HepG2 (cell line): ENCODE results near the gene RPS6KL1. TPM values are rescaled to one million over a fixed set of nuclear protein-coding genes. Genes with fewer than 3 reads are reported as not detected.
A peak's percentile ranks its signal among the peaks of the same experiment; 100 is the strongest.

Source experiments
- CCAR2 ChIP-seq: fragments of 200-400 bp; formaldehyde crosslinking; optimal IDR thresholded peaks from 2 replicates; pipeline ENCODE3; 2018; ENCODE audit warnings: low read depth, mild to moderate bottlenecking, low read length, moderate library complexity
- ETV6 ChIP-seq: sonication (generic); formaldehyde crosslinking; conservative IDR thresholded peaks from 2 replicates; pipeline ENCODE4 v1.4.0; 2020; ENCODE audit warnings: missing genetic modification reagents
- HDAC1 ChIP-seq: sonication (generic); formaldehyde crosslinking; IDR thresholded peaks from 2 replicates; pipeline ENCODE4 v1.5.1; 2020; ENCODE audit warnings: mild to moderate bottlenecking, missing genetic modification reagents
- ISL2 ChIP-seq: sonication (generic); formaldehyde crosslinking; IDR thresholded peaks from 2 replicates; pipeline ENCODE4 v1.5.0; 2020; ENCODE audit warnings: missing genetic modification reagents
- KDM2A ChIP-seq: sonication (generic); formaldehyde crosslinking; IDR thresholded peaks from 2 replicates; pipeline ENCODE4 v1.4.0; 2020; ENCODE audit warnings: low read depth, missing genetic modification reagents, borderline replicate concordance
- MLX ChIP-seq: IDR thresholded peaks from 2 replicates; pipeline ENCODE4 v1.6.1; 2016
- PRPF4 ChIP-seq: fragments of 200-400 bp; formaldehyde crosslinking; IDR thresholded peaks from 2 replicates; pipeline ENCODE4 v1.6.1; 2016; ENCODE audit warnings: low read length, low read depth; ENCODE audit not compliant: poor library complexity, severe bottlenecking
- SMAD3 ChIP-seq: sonication (generic); formaldehyde crosslinking; IDR thresholded peaks from 2 replicates; pipeline ENCODE4 v1.4.0; 2020; ENCODE audit warnings: missing genetic modification reagents
- TARDBP ChIP-seq: sonication (generic); formaldehyde crosslinking; IDR thresholded peaks from 2 replicates; pipeline ENCODE4 v1.8.0; 2022; ENCODE audit warnings: mild to moderate bottlenecking, missing genetic modification reagents
- ZBTB33 ChIP-seq: sonication (generic); formaldehyde crosslinking; IDR thresholded peaks from 2 replicates; pipeline ENCODE4 v1.4.0; 2020; ENCODE audit warnings: missing genetic modification reagents
- ZNF24 ChIP-seq: fragments of 450-650 bp; IDR thresholded peaks from 2 replicates; pipeline ENCODE4 v1.6.1; 2017; ENCODE audit warnings: antibody characterized with exemption, mild to moderate bottlenecking
- ZNF292 ChIP-seq: sonication (generic); formaldehyde crosslinking; IDR thresholded peaks from 2 replicates; pipeline ENCODE4 v1.8.1; 2022; ENCODE audit warnings: mild to moderate bottlenecking, low read depth, missing genetic modification reagents, borderline replicate concordance
- ZNF326 ChIP-seq: sonication (generic); formaldehyde crosslinking; IDR thresholded peaks from 2 replicates; pipeline ENCODE4 v1.4.0; 2020; ENCODE audit warnings: missing genetic modification reagents, borderline replicate concordance
- ZNF367 ChIP-seq: sonication (generic); formaldehyde crosslinking; IDR thresholded peaks from 2 replicates; pipeline ENCODE4 v1.4.0; 2020; ENCODE audit warnings: missing genetic modification reagents, borderline replicate concordance
- ZNF407 ChIP-seq: sonication (generic); formaldehyde crosslinking; IDR thresholded peaks from one replicate; pipeline ENCODE4 v1.5.1; 2020; ENCODE audit warnings: mild to moderate bottlenecking, missing genetic modification reagents; ENCODE audit errors: not compliant biosample characterization
- ZNF430 ChIP-seq: sonication (generic); formaldehyde crosslinking; IDR thresholded peaks from 2 replicates; pipeline ENCODE4 v1.9.0; 2021; ENCODE audit warnings: mild to moderate bottlenecking, missing genetic modification reagents
- ZNF451 ChIP-seq: sonication (generic); formaldehyde crosslinking; IDR thresholded peaks from 2 replicates; pipeline ENCODE4 v1.5.0; 2020; ENCODE audit warnings: mild to moderate bottlenecking, missing genetic modification reagents
- ZNF563 ChIP-seq: sonication (generic); formaldehyde crosslinking; IDR thresholded peaks from 2 replicates; pipeline ENCODE4 v1.8.0; 2022; ENCODE audit warnings: mild to moderate bottlenecking, moderate library complexity, missing genetic modification reagents
- ZNF644 ChIP-seq: IDR thresholded peaks from 2 replicates; pipeline ENCODE4 v1.6.1; 2016; ENCODE audit warnings: low read depth
- ZNF660 ChIP-seq: sonication (generic); formaldehyde crosslinking; IDR thresholded peaks from 2 replicates; pipeline ENCODE4 v1.5.1; 2020; ENCODE audit warnings: mild to moderate bottlenecking, low read depth, missing genetic modification reagents, borderline replicate concordance
- polyA plus RNA-seq, 8 experiments: library from polyadenylated mRNA; depleted of rRNA in 3 of 8; stranded (reverse) in 7 of 8; unstranded in 1 of 8; fragments of >200 nt; fragmentation: Illumina TruSeq in 4 of 8; extraction: Trizol in 4 of 8; gene quantifications; 2 replicates each; pipeline versions ENCODE4 v1.2.1 to v1.2.3, GENCODE V29; 2011 to 2016; ENCODE audit warnings: low read depth in 4 of 8, missing spikeins in 1 of 8, mixed read lengths in 1 of 8; ENCODE audit not compliant: insufficient read depth in 1 of 8
- total RNA-seq, 5 experiments: library from RNA; depleted of rRNA; stranded (reverse); fragments of >200 nt; fragmentation: Illumina TruSeq; extraction: Trizol; gene quantifications; 2 replicates each; pipeline ENCODE4 v1.2.3, GENCODE V29; 2016; ENCODE audit warnings: low read depth in 1 of 5

RPS6KL1 gene
- total and polyA plus RNA-seq, 2 of the 13 experiments (the other 11 are each of a cell fraction or from before 2014, with no cell fraction given), result 6.5 to 11.5 TPM

- TF ChIP-seq ZNF407 (CRISPR knock-in tag), result no peak
- 0 out of 2 replicates have a peak, but pooled peaks have one; percentile 34 for TF ChIP-seq ISL2 (CRISPR knock-in tag)
- TF ChIP-seq ZNF563 (CRISPR knock-in tag), result no peak
- TF ChIP-seq ETV6, result no peak
- TF ChIP-seq HDAC1 (CRISPR knock-in tag), result 0 out of 2 replicates have a peak, but pooled peaks have one; percentile 46
- no peak for TF ChIP-seq ZNF430 (CRISPR knock-in tag)
- TF ChIP-seq ZNF24, result no peak
- TF ChIP-seq ZBTB33 (CRISPR knock-in tag), result no peak
- TF ChIP-seq CCAR2, result no peak
- no peak for TF ChIP-seq PRPF4
- TF ChIP-seq SMAD3 (CRISPR knock-in tag), result 0 out of 2 replicates have a peak, but pooled peaks have one; percentile 46
- no peak for TF ChIP-seq ZNF660 (CRISPR knock-in tag)
- no peak for TF ChIP-seq ZNF367 (CRISPR knock-in tag)
- TF ChIP-seq ZNF326 (CRISPR knock-in tag), result no peak
- TF ChIP-seq ZNF644 (CRISPR knock-in tag), result no peak
- no peak for TF ChIP-seq ZNF292 (CRISPR knock-in tag)
- TF ChIP-seq ZNF451 (CRISPR knock-in tag), result no peak
- TF ChIP-seq KDM2A (CRISPR knock-in tag), result peak; percentile 83
- TF ChIP-seq TARDBP (CRISPR knock-in tag), result no peak
- TF ChIP-seq MLX (CRISPR knock-in tag), result 0 out of 2 replicates have a peak, but pooled peaks have one; percentile 35
Measured at GRCh38 chr14:74905595-74906142, 17.4 kb downstream of the RPS6KL1 start (continued).
